ENCODE measurements around the gene STRA8.

GRCh38 chr7:135185471-135186260 is 48.0 kb upstream of the STRA8 start:
- TF ChIP-seq EZH2 (conservative IDR thresholded peaks at IDR 0.05; ENCODE audit: low read depth, low read length): no peak
- TF ChIP-seq NFE2L1 (CRISPR knock-in tag; IDR thresholded peaks at IDR 0.05; ENCODE audit: borderline replicate concordance): no peak
- no peak for TF ChIP-seq PATZ1 (CRISPR knock-in tag; IDR thresholded peaks at IDR 0.05)
- TF ChIP-seq ZNF564 (CRISPR knock-in tag; IDR thresholded peaks at IDR 0.05): no peak
- no peak for TF ChIP-seq REST (IDR thresholded peaks at IDR 0.05; ENCODE audit: borderline replicate concordance in 1 of 2, low read depth in 1 of 2, low read length in 2 of 2)
